ENCODE measurements around the gene LIN7B.
"Not testable (repeated sequence)": the region's sequence is repeated elsewhere in the genome, so short reads cannot be mapped to it uniquely, and the experiment has no call there.

The LIN7B gene

DNA sequence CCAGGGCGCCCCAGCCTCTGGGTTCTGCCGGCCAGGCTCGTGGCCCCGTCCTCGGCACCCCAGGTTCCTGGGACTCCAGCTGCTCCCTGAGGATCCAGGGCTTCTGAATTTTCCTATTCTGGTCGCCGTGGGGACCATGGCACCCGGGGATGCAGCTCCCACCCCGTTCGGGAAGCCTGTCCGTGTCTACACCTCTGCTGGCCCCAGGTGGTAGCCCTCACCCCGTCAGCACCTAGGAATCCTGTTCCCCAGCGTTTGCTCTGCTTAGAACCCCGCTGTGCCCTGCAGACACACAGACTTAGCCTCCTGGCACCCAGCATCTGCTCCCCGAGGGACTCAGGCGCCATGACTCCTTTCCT, 6.1 kb downstream of the LIN7B start:
- DNase-seq, result no peak

DNA sequence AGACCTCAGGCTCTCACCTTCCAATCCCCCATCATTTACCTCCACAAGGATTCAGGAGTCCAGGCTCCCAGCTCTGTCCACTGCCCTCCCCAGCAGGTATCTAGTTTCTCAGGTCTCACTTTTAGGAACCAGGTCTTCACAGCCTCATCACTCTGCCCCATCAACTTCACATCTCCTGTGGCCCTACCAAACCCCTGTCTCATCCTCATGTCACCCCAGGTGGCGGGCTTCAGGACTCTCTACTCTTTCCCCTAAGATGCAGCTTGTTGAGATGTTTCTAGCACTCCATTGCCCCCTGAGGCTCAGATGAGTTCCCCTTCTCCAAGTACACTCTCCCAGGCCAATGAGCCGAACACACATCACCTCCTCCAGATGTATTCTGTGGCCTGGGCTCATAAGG, 6.7 kb downstream of the LIN7B start:
- no peak for DNase-seq

- DNase-seq, result not testable (repeated sequence)
These were observed 7.7 kb downstream of the LIN7B start for GRCh38 chr19:49121841-49122240.

GRCh38 chr19:49123285-49123684, 9.1 kb downstream of the LIN7B start:
- not testable (repeated sequence) for DNase-seq

DNA sequence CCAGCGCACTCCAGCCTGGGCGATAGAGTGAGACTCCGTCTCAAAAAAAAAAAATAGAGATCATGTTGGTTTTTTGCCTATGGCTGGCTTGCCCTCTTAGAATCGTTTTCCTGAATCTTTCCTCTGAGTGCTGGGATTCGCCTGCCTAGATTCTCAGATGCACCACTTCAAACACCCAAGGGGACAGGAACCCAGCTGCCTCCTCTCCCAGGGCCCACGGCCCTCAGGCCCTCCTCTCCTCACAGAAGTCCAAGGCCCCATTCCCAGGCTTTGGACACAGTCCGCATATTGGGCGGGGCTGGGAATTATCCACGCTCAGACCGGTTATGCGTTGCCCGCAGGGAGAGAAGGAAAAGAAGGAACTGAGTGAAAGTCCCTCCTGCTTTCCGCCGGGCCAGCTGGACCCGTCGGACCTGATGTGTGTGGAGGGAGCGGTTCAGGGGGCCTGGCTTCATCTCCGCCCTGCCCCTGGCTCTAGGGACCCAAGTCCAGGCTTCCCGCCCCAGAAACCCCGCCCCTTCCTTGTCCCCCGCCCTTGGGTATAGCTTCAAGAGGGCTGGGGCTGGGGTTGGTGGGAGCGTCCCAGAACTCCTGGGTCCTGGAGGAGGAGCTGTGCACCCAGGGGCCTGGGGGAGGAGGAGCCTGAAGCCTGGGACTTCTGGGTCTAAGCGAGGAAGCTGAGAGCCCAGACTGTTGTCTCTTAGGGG, 11.0 kb downstream of the LIN7B start:
- no peak for DNase-seq

DNA sequence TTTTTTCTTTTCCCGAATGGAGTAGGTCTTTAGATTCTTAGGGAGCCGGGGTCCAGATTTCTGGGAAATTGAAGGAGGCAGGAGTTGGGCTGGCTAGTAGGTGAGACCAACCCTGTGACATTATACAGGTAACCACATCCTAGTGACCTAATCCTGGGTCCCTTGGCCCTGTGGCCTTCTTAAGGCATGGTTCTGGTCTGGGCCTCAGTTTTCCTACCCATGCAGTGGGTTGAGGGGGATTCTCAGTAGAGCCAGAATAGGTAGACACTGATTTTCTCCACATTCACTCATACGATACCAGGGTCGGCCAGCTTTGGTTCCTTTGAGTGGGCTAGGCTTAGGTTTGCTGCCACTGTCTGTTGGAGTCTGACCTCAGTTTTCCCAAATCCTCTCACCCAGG, 12.4 kb downstream of the LIN7B start:
- no peak for DNase-seq

- not testable (repeated sequence) for DNase-seq
These were observed 13.1 kb downstream of the LIN7B start for GRCh38 chr19:49127225-49127624.

DNA sequence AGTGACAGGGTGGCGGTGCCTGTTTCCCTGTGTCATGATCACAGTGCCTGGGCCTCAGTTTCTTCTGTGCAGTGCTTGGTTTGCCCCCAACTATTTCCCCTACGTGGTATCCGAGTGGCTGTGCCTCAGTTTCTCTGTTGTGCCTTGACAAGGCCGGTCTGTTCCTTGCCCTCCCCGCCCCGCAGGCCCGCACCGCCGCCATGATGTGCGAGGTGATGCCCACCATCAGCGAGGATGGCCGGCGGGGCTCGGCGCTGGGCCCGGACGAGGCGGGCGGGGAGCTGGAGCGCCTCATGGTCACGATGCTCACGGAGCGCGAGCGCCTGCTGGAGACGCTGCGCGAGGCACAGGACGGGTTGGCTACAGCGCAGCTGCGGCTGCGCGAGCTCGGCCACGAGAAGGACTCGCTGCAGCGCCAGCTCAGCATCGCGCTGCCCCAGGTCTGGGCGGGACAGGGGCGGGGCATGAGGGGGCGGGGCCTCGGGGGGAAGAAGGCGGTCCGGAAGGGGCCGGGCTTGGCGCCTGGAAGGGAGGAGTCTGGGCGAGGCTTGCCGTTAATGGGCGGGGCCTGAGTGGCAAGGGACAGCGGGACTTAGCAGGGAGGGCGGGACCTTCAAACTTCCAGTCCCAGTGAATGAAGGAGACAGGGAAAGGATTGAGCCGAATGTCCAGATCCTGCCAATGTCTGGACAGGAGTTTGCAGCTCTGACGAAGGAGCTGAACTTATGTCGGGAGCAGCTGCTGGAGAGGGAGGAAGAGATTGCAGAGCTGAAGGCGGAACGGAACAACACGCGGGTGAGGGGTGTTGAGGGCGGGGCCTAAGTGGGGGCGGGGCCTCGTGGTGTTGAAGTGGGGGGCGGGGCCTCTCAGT, 13.7 kb downstream of the LIN7B start:
- peak; percentile 91 for DNase-seq

- no peak for DNase-seq
These were observed 14.5 kb downstream of the LIN7B start for GRCh38 chr19:49128545-49129237.

DNA sequence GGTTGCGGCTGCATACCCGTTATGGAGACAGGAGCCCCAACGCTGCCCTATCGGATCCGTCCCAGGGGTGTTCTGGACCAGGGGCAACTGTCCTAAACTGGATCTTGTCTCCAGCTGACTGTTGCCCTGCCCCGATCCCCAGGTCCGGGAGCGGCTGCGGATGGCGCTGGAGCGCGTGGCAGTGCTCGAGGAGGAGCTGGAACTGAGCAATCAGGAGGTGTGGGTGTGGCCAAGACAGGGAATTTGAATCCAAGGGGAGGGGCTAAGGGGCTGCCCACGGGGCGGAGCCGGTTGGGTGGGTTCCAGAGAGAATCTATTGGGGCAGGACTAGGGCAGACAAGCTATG, 15.0 kb downstream of the LIN7B start:
- no peak for DNase-seq

DNA sequence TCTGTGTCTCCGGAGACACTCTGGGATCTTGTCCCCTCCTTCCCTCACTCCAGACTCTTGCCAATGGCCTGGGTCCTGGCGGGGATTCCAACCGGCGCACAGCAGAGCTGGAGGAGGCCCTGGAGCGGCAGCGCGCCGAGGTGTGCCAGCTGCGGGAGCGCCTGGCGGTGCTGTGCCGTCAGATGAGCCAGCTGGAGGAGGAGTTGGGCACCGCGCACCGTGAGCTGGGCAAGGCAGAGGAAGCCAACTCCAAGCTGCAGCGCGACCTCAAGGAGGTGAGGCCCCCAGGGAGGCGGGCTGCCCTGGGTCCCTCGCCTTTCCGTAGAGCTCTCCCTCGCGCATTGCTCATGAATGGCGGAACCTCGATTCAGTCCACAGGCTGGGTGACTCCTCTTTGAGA, 16.2 kb downstream of the LIN7B start:
- no peak for DNase-seq

DNA sequence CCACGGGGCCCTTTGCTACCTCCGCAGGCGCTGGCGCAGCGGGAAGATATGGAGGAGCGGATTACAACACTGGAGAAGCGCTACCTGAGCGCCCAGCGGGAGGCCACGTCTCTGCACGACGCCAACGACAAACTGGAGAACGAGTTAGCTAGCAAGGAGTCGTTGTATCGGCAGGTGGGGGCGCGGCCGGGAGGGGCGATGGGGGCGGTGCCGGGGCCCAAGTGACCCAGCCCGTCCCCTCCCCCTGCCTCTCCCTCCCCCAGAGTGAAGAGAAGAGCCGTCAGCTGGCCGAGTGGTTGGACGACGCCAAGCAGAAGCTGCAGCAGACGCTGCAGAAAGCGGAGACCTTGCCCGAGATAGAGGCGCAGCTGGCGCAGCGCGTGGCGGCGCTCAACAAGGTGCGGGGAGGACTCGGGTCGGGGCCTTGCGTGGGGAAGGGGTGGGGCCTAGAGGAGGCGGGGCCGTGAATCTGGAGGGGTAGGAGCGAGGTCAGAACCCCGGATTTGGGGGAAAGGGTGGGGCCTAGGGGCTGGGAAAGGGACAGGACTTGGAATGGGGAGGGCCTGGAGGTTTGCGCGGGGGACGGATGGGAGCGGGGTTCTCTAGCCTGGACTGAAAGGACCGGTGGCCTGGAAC, 18.9 kb downstream of the LIN7B start:
- peak; percentile 43 for DNase-seq

- peak; percentile 62 for DNase-seq
These were observed 19.7 kb downstream of the LIN7B start for GRCh38 chr19:49133621-49134454.

GRCh38 chr19:49135686-49136085, 21.5 kb downstream of the LIN7B start:
- DNase-seq, result no peak

GRCh38 chr19:49136771-49137171, 22.6 kb downstream of the LIN7B start:
- no peak for DNase-seq

DNA sequence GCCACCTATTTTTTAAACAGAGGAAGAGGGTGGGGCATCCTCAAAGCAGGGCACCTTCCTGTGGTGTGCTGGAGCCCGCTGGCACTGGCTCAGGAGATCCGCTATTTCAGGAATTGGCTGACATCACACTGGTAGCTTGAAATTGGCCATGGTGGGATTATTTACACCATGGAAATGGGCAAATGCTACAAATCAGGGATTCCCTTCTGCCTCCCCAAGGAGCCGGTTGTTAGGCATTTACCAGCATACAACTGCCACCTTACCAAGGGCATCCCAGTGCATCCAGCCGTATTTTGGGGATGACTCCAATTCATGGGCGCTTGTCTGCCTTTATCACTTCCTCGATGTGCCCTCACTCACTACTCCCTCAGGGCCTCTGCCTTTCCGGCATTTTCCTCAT, 26.8 kb downstream of the LIN7B start:
- no peak for DNase-seq

GRCh38 chr19:49141352-49141751, 27.2 kb downstream of the LIN7B start:
- no peak for DNase-seq

DNA sequence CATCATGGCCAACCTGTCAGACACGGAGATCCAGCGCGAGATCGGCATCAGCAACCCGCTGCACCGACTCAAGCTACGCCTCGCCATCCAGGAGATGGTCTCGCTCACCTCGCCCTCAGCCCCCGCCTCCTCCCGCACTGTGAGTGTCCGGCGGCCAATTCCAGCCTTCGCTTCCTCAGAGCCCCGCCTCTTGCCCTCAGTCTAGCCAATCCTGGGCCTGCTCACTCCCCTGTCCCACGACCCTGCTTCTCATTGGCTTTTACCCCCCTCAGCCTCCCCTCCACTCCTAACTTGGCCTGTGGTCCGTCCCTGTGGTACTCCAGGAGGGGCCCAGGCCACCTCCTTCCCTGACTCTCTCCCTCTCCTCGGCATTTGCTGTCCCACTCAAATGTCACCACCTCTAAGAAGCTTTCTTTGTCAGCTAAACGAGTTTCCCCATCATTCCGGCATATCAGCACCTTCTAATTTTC, 28.7 kb downstream of the LIN7B start:
- DNase-seq, result peak; percentile 72

GRCh38 chr19:49145573-49146407, 31.6 kb downstream of the LIN7B start:
- peak; percentile 77 for DNase-seq

DNA sequence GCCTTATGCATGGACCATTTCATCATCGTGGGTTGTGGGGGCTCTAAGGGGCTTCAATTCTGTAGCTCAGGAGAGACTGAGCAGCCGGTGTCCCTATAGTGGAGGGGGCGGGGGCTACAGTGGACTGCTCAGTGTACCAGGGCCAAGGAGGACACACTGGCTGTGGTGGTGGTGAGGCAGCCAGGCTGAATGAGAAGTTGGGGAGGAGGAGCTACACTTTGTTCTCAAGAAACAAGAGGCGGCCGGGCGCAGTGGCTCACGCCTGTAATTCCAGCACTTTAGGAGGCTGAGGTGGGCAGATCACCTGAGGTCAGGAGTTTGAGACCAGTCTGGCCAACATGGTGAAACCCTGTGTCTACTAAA, 32.2 kb downstream of the LIN7B start:
- not testable (repeated sequence) for DNase-seq

DNA sequence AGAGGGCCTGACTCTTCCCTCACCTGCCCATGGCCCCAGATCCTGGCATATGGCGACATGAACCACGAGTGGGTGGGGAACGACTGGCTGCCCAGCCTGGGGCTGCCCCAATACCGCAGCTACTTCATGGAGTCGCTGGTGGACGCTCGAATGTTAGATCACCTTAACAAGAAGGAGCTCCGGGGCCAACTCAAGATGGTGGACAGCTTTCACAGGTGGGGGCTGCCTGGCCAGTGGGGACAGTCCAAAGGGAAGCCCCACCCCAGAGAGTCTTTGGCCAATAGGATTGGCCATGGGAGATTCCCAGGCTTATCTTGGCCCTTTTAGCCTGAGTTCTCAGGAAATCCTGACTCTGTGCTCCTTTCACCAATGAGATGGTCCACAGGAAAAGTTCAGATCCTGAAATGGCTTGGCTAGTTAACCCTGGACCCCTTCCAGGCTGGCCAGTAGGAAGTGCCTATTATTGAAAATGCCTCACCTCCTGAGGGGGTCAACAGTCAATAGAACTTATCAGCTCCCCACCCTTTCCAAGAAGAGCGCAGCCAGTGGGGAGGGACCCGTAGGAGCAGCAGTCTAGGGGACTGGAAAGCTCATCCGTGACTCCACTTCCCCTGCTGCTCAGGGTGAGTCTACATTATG, 34.0 kb downstream of the LIN7B start:
- DNase-seq, result no peak

Data from activated naive CD4-positive, alpha-beta T cell treated with anti-CD3 and anti-CD28 coated beads, Interleukin-2, amount 50 U/mL, for 16 hours (primary cell).